Measurements from ENCODE around the gene NPPC.
"Not testable (repeated sequence)": the region's sequence is repeated elsewhere in the genome, so short reads cannot be mapped to it uniquely, and the experiment has no call there.

The NPPC gene, protein sequence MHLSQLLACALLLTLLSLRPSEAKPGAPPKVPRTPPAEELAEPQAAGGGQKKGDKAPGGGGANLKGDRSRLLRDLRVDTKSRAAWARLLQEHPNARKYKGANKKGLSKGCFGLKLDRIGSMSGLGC

DNA sequence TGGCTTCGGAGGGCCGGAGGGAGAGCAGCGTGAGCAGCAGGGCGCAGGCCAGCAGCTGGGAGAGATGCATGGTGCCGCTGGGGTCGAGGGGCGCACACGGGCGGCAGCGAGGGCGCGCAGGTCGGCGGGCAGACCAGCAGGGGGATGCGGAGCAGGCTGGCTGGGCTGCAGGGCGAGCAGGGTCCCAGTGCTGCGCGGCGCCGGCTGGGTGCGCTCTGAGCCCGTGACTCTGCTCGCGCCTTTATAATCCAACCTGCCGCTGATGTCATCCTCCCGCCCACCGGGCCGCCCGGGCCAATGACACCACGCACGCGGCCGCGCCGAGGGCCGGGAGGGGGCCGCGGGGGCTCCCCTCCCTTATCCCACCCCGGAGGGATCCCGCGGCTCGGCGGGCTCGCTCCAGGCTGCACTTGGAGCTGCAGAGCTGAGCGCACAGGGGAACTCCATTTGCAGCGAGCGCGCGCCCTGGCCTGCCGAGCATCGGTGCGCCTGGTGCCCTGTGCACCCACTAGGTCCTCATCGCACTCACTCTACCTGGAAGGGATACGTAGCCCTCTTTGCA, at the start of gene NPPC:
NPPC (minus strand) TSS at position 217 of the 562 bp plus-strand sequence; CDS start at position 70, 147 bp downstream.
- peak; percentile 75 for DNase-seq

DNA sequence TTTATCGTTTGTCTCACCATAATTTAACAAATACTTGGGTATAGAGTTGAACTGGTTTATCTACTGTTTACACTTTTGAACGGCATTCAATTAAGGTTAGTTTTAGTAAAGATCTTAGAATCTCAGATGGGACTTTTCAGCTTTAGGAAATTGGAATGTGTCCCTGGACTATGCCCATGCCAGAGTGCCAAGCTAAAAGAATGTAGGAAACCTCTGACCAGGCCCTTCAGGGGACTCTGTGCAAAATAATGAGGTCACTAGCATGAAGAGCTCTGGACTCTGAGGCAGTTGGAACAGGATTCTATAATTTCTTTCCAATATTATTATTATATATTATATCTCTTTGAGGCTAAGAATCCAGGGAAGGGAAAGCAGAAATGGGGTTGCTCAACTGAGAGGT, 48.8 kb upstream of the NPPC start:
- no peak for DNase-seq

DNA sequence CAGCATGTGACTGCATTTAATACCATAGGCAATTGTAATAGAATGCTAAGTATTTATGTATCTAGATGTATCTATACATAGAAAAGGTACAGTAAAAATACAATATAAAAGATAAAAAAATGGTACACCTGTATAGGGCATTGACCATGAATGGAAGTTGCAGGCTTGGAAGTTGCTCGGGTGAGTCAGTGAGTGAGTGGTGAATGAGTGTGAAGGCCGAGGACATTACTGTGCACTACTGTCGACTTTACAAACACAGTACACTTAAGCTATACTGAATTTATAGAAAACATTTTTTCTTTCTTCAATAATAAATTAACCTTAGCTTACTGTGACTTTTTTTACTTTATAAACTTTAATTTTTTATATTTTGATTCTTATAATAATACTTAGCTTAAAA, 44.3 kb upstream of the NPPC start:
- DNase-seq, result no peak

DNA sequence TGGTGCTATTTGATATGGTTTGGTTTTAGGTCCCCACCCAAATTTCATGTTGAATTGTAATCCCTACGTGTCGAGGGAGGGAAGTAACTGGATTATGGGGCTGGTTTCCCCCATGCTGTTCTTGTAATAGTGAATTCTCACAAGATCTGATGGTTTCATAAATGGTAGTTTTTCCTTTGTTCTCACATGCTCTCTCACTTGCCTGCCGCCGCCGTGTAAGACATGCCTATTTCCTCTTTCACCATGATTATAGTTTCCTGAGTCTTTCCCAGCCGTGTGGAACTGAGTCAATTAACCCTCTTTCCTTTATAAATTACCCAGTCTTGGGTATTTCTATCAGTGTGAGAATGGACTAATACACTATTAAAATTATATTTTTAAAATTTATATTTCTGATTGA, 42.6 kb upstream of the NPPC start:
- DNase-seq, result no peak

- DNase-seq, result no peak
These were observed 40.7 kb upstream of the NPPC start for GRCh38 chr2:231966886-231967285.

DNA sequence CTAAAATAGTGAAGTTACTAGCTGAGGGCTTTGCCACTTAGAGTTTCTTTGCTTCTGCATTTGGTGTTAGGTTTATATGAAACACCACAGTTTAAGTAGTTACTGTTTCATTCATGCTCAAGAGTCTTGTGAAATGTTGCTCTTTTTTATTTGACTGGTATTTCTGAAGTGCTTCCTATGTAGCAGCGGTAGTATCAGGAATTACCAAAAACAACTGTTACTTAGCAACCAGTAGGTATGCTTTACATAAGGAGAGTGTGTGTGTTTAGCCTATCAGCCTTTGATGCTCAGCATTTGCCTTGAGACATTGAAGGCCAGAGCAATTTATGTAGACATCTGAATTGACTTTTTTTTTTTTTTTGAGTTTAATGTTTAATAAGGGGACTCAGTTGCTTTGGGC, 38.9 kb upstream of the NPPC start:
- DNase-seq, result no peak

DNA sequence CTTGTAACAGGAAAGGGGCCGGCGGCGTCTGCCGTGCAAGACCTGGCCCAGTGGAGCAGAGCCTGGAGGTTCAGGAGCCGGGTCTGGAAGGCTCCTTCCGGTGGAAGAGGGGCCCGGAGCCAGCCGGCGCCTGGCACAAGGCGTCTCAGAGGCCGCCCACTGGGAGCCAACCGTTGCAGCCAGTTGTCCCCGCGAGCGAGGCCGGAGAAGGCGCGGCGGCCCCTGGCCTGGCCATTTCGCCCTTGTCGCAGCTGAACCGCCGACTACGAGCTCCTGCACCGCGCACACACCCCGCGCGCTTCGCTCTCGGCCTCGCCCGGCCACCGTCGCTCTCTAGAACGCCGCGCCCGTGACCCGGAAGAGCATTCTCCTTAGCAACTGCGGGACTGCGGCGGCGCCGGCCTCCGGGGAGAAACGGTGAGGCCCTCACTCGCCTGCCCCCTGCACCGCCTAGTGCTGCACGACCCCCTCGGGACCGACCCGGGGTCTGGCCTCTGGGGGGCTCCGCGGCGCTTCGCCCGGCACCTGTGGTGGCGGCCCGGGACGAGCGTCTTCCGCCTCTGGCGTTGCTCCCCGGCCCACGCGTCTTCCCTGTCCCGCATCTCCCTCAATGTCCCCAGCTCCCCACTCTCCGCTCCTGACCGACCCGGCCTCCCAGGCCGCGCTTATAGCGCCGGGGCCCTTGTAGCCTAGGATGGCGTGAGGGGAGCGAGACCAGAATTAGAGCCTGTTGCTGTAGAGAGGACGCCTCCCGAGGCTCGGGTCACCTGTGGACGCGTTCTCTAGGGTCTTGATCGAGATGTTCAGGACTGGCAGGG, 35.4 kb upstream of the NPPC start, which contains the start of gene DIS3L2:
DIS3L2 (plus strand) TSS at position 365 of the 818 bp plus-strand sequence. CDS start 53,215 bp downstream, outside the sequence.
- peak; percentile 75 for DNase-seq

GRCh38 chr2:231960810-231961348, 34.7 kb upstream of the NPPC start:
- DNase-seq, result no peak

- no peak for DNase-seq
These were observed 31.9 kb upstream of the NPPC start for GRCh38 chr2:231957913-231958763.

GRCh38 chr2:231955758-231956472, 29.7 kb upstream of the NPPC start:
- DNase-seq, result no peak

DNA sequence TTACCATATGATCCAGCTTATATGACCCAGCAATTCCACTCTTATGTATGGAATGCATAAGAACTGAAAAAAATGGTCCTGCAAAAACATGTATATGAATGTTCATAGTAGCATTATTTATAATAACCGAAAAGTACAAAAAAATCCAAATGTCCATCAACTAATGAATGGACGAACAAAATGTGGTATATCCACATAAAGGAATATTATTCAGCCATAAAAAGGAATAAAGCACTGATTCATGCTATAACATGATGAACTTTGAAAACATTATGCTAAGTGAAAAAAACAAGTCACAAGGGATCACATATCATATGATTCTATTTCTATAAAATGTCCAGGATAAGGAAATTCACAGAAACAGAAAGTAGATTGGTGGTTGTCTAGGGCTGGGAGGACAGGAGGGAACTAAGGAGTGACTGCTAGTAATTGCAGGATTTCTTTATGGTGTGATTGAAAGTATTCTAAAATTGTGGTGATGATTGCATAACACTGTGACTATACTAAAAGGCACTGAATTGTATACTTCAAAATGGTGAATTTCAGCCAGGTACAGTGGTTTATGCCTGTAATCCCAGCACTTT, 25.3 kb upstream of the NPPC start:
- DNase-seq, result no peak

DNA sequence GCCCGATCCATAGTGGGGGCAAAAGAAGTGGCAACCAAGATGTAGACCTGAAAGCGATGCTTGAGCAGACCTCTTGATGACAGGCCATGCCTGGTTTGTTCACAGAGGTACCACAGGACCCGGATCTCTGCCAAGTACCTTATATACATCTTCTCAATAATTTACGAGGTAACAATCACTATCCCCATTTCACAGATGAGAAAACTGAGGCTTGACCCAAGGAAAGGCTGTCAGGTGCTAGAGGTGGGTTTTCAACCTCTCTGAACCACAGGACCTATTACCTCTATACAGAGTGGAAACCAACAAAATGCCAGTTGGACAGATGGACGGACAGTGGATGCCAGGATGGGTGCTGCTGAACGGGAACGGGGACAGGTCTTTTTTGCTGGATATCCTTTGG, 21.5 kb upstream of the NPPC start:
- no peak for DNase-seq

DNA sequence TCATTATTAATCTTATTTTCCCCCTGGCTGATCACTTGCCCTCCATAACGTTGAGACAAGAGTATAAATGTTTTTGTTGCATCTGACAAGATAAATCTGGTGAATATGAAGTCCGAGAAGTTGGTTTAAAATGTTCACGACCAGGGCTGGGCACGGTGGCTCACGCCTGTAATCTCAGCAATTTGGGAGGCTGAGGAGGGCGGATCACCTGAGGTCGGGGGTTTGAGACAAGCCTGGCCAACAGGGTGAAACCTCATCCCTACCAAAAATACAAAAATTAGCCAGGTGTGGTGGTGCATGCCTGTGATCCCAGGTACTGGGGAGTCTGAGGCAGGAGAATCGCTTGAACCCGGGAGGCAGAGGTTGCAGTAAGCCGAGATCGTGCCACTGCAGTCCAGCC, 20.9 kb upstream of the NPPC start:
- not testable (repeated sequence) for DNase-seq

- DNase-seq, result no peak
These were observed 20.1 kb upstream of the NPPC start for GRCh38 chr2:231946241-231946814.

DNA sequence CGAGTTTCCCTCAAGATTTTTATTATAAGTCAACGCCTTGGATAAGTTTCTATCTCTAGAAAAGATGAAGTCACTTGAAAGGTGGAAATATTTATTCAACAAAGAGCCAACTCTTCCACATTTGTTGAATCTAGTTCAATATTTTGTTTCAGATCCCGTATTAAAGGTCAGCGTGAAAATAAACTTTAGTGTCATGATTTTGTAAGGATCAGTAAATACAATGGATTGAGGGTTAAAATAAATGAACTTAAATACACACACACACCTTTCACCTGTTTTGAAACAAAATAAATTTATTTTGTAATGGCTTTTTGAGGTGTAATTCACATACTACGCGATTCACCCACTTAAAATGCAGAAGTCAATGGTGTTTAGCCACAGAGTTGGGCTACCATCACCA, 16.0 kb upstream of the NPPC start:
- DNase-seq, result no peak

GRCh38 chr2:231941673-231942072, 15.5 kb upstream of the NPPC start:
- no peak for DNase-seq

DNA sequence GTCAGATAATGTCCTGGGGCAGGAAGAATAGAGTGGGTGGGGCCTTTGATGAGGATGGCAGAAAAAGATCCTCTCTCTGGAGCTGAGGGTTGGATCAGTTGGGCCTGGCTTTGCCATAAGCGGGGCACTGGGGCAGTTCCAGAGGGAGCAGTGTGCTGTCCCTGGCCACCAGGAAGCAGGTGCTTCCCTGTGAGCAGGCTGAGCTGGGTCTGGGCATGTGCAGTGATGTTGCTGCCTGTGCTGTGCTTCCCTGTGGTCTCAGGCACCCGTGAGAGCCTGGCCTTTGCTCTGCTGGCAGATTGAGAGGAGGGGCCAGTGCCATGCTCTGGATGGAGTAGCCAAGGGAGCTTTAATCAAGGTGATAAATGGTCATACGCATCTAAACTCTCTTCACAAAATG, 14.6 kb upstream of the NPPC start:
- no peak for DNase-seq

GRCh38 chr2:231939022-231939421, 12.8 kb upstream of the NPPC start:
- DNase-seq, result no peak

DNA sequence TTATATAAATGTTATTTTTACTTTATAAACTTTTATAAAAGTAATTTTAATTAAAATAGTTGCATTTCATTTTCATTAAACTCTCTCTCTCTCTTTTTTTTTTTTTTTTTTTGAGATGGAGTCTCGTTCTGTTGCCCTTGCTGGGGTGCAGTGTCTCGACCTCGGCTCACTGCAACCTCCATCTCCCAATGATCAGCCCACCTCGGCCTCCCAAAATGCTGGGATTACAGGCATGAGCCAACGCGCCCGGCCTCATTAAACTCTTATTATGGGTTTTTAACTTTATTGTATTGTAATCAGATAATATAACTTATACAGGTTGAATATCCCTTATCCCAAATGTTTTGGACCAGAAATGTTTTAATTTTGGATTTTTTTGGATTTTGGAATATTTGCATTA, 10.9 kb upstream of the NPPC start:
- DNase-seq, result no peak

DNA sequence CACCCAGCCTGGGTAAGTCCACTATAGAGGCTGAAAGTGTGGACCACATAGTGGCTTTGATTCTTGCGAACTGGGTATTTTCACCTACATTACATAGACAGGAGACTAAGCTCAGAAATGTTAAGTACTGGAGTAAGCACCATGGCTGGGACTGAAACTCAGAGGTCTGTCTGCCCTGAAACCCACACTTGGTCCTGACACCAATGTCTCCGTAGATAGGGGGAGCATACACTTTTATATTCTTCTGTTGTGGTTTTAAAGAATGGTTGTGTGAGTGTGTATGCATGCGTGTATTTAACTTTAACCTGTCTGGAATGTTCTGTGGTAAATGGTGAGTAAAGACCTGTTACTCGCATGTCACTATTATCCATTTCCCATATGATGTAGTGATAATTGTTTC, 10.3 kb upstream of the NPPC start:
- DNase-seq, result no peak

DNA sequence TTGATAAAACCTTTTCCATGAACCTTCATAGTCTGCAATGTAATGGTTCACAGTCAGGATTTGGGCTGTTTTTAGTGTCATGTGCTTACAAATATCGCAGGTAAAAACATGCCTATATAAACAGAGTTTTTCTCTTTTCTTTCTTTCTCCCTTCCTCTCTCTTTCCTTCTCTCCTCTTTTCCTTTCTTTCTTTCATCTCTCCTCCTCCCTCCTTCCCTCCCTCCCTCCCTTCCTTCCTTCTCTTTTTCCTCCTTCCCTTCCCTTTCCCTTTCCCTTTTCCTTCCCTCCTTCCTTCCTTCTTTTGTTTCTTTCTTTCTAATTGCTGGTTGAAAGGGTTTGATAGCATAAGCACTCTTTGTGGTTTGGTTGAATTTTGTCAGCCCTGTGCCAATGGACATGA, 9.6 kb upstream of the NPPC start:
- DNase-seq, result no peak

- DNase-seq, result no peak
These were observed 9.0 kb upstream of the NPPC start for GRCh38 chr2:231935207-231935524.

All from NCI-H1694 treated with DMSO at 0.1 percent for 48 hours (cell line).